ENCODE results near the gene FEM1C.
A peak's percentile ranks its signal among the peaks of the same experiment; 100 is the strongest.

FEM1C gene

GRCh38 chr5:115545351-115545882 lies 842 bp upstream of the FEM1C start:
- peak overlapping the region; percentile 88 for H3K27ac ChIP-seq
- no peak for TF ChIP-seq CTCF (conservative IDR thresholded peaks at IDR 0.05)

- no peak for TF ChIP-seq CTCF (conservative IDR thresholded peaks at IDR 0.05)
- H3K27ac ChIP-seq = peak overlapping the region; percentile 88
These were observed 536 bp downstream of the FEM1C start for GRCh38 chr5:115544043-115544435.

- TF ChIP-seq CTCF (conservative IDR thresholded peaks at IDR 0.05) = no peak
- peak overlapping the region; percentile 88 for H3K27ac ChIP-seq
These were observed 1.1 kb downstream of the FEM1C start for GRCh38 chr5:115543365-115544042.

GRCh38 chr5:115542651-115543364 lies 1.8 kb downstream of the FEM1C start:
- peak overlapping the region; percentile 88 for H3K27ac ChIP-seq
- no peak for TF ChIP-seq CTCF (conservative IDR thresholded peaks at IDR 0.05)

- H3K27ac ChIP-seq = peak overlapping the region; percentile 88
- TF ChIP-seq CTCF (conservative IDR thresholded peaks at IDR 0.05) = no peak
These were observed 2.5 kb downstream of the FEM1C start for GRCh38 chr5:115542086-115542485.

- peak; percentile 28 for TF ChIP-seq CTCF (conservative IDR thresholded peaks at IDR 0.05)
- peak overlapping the region; percentile 88 for H3K27ac ChIP-seq
These were observed 3.0 kb downstream of the FEM1C start for GRCh38 chr5:115541611-115542010.

- TF ChIP-seq CTCF (conservative IDR thresholded peaks at IDR 0.05) = no peak
- no peak overlapping the region for H3K27ac ChIP-seq
These were observed 9.0 kb downstream of the FEM1C start for GRCh38 chr5:115535479-115536035.

Measured in VCaP (cell line).